Epithelial cell of proximal tubule (primary cell): ENCODE results near the gene C11orf68. TPM values are rescaled to one million over a fixed set of nuclear protein-coding genes. Genes with fewer than 3 reads are reported as not detected.
A peak's percentile ranks its signal among the peaks of the same experiment; 100 is the strongest.

ENCODE experiments used
- DNase-seq: peaks from one replicate; pipeline ENCODE4 v3.0.0-alpha.2; 2011; ENCODE audit warnings: low read depth
- H3K4me3 ChIP-seq: 2 replicates; pipeline ENCODE4 v1.5.1; 2011; ENCODE audit warnings: low read depth, mild to moderate bottlenecking, low read length
- CTCF ChIP-seq: conservative IDR thresholded peaks from 2 replicates; pipeline ENCODE4 v1.5.1; 2012; ENCODE audit warnings: low read depth, mild to moderate bottlenecking, low read length
- total RNA-seq: library from RNA; depleted of rRNA; stranded (reverse); fragments of >200 nt; gene quantifications from 2 replicates; pipeline ENCODE4 v1.2.3, GENCODE V29; 2015

The C11orf68 gene
- total RNA-seq, 1 donor from 2014 or later = 6.6 TPM

DNA sequence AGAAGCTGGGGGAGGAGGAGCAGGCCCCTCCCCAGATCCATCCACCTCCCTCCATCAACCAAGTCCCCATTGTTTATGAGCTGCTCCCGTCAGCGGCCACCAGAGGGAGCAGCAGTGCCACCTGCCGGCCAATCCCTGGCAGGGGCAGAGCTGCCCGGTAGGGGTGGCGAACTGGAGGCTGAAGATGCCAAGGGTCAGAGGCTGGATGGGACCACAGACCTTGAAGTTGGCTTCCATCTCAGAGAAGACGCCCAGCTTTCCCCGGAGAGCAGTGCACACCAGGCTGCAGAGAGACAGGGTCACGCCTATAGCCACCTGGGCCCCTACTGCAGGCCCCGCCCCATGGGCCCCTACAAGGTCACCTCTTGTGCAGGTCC lies 34.2 kb downstream of the C11orf68 start:
- TF ChIP-seq CTCF = peak; percentile 100
- DNase-seq = no peak
- H3K4me3 ChIP-seq = no peak overlapping the region

DNA sequence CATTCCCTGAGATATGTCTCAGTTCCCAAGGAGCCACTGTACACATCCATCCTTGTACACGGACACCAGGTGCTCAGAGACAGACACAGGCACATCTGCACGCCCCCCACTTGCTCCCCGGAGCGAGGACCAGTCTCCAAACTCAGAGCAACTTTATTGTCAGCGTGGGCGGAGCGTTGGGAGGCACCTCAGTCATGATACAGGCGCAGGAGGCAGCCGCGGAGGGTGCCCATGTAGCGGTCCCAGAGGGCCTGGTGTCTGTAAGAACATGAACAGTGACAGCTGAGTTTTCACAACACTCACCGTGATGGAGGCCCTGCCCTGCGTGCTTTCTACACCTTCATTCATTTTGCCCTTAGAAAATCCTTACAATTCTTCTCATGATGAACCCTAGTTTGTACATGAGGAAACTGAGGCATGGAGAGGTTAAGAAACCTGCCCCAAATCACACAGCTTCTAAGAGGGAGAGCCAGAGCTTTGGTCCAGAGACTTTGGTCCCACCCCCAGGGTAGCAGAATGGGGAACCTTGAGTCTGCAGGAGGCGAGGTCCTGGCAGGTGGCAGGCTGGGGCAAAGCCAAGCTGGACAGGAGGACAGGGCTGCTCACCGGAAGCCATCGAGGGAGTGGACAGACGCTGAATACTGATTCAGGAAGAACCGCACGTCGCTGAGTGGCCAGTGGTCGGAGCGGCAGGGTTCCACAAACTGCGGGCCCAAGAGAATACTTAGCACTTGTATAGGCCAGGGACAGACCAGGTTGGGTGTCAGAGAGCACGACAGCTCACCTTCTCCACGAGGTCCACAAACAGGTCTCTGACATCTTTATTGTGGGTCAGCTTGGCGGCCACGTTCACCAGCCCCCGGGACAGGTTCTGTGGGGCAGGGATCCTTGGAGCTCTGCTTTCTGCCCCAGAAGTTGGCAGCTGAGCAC lies 34.8 kb downstream of the C11orf68 start:
- no peak for DNase-seq
- no peak for TF ChIP-seq CTCF
- H3K4me3 ChIP-seq = no peak overlapping the region

DNA sequence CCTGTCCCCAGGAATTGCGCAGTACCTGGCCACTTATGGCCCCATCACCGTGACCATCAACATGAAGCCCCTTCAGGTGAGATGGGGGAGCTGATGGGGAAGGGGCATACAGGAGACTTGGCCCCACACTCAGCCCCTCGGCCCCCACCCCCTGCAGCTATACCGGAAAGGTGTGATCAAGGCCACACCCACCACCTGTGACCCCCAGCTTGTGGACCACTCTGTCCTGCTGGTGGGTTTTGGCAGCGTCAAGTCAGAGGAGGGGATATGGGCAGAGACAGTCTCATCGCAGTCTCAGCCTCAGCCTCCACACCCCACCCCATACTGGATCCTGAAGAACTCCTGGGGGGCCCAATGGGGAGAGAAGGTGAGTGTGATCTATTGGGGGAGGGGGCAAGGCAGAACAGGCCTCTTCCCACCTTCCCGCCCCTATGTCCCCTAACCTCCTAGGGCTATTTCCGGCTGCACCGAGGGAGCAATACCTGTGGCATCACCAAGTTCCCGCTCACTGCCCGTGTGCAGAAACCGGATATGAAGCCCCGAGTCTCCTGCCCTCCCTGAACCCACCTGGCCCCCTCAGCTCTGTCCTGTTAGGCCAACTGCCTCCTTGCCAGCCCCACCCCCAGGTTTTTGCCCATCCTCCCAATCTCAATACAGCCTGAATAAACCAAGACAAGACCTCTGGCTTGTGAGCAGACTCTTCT lies 35.7 kb downstream of the C11orf68 start:
- H3K4me3 ChIP-seq = no peak overlapping the region
- TF ChIP-seq CTCF = no peak
- no peak for DNase-seq

DNA sequence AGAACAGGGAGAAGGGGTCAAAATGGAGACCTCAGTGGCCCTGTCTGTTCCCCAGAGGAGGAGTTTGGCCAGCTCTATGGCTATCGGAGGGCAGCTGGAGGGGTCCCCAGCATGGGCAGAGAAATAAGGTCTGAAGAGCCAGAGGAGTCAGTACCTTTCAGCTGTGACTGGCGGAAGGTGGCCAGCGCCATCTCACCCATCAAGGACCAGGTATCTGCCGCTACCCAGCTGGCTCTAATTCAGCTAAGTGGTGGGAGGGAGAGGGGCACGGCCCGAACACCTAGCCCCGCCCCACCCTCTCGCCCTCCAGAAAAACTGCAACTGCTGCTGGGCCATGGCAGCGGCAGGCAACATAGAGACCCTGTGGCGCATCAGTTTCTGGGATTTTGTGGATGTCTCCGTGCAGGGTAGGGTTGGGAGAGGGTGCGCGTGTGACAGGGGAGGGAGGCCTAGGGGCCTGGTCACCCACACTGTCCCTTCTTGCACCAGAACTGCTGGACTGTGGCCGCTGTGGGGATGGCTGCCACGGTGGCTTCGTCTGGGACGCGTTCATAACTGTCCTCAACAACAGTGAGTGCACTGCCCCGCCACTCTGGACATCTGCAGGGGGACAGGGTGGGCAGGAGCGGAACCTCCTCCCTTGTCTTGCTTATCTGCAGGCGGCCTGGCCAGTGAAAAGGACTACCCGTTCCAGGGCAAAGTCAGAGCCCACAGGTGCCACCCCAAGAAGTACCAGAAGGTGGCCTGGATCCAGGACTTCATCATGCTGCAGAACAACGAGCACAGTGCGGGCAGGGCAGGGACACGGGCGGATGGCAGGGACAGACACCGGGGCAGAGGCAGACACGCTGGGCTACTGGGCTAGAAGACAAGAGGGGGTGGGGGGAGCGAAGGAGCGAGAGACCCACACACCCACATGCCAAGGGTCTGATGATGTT lies 36.5 kb downstream of the C11orf68 start:
- TF ChIP-seq CTCF = no peak
- no peak for DNase-seq
- no peak overlapping the region for H3K4me3 ChIP-seq

GRCh38 chr11:65880844-65881421 lies 37.9 kb downstream of the C11orf68 start:
- TF ChIP-seq CTCF = no peak
- DNase-seq = no peak
- H3K4me3 ChIP-seq = no peak overlapping the region

- no peak for TF ChIP-seq CTCF
- DNase-seq = no peak
- no peak overlapping the region for H3K4me3 ChIP-seq
These were observed 38.8 kb downstream of the C11orf68 start for GRCh38 chr11:65880027-65880426.
